ENCODE measurements around the gene TTF1.

TTF1 gene, protein sequence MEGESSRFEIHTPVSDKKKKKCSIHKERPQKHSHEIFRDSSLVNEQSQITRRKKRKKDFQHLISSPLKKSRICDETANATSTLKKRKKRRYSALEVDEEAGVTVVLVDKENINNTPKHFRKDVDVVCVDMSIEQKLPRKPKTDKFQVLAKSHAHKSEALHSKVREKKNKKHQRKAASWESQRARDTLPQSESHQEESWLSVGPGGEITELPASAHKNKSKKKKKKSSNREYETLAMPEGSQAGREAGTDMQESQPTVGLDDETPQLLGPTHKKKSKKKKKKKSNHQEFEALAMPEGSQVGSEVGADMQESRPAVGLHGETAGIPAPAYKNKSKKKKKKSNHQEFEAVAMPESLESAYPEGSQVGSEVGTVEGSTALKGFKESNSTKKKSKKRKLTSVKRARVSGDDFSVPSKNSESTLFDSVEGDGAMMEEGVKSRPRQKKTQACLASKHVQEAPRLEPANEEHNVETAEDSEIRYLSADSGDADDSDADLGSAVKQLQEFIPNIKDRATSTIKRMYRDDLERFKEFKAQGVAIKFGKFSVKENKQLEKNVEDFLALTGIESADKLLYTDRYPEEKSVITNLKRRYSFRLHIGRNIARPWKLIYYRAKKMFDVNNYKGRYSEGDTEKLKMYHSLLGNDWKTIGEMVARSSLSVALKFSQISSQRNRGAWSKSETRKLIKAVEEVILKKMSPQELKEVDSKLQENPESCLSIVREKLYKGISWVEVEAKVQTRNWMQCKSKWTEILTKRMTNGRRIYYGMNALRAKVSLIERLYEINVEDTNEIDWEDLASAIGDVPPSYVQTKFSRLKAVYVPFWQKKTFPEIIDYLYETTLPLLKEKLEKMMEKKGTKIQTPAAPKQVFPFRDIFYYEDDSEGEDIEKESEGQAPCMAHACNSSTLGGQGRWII

DNA sequence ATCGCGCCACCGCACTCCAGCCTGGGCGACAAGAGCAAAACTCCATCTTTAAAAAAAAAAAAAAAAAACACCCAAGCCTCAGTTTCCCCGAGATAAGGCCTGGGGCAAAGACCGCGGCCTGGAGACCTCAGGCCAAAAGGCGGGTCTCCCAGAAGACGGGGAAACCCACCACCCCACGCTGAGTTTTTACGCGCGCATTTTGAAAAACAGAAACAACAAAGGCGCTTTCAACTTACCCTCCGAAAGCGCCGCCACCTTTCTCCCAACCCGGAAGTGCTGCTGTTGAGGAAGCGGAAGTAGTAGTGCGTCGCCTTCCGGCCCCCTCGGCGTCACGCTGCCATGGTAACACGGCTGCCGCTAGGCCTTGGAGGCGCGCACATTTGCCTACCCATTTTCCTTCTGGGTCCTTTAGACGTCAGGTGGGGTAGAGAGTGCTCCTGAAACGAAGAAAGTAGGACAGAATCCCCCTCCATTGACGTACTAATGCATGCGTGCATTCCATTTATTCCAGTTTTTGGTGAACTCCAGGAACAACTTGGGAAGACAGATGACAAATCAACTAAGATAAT is at the start of gene TTF1:
TTF1 (minus strand) TSS at position 287 of the 569 bp plus-strand sequence. CDS start 4,019 bp downstream, outside the sequence.
- DNase-seq (ENCODE audit: low read depth), result peak; percentile 91

DNA sequence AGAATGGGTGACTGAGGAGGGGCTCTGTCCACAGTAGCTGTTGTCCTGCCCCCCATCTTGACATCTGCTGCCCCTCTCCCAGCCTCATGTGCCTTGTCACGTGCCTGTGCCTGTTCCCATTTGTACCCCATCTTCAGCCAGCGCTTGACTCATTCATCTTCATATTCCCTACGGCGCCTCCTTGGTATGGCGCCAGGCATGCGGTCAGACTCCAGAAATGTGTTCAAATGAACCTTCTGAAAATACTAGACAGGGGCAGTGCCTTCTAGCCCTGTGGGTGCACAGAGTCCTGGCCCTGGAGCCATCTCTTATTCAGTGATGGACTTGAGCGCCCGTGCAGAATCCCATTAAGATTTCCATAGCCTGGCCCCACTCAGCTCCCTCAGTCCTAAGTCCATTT is 49.6 kb upstream of the TTF1 start:
- no peak for DNase-seq (ENCODE audit: low read depth)

DNA sequence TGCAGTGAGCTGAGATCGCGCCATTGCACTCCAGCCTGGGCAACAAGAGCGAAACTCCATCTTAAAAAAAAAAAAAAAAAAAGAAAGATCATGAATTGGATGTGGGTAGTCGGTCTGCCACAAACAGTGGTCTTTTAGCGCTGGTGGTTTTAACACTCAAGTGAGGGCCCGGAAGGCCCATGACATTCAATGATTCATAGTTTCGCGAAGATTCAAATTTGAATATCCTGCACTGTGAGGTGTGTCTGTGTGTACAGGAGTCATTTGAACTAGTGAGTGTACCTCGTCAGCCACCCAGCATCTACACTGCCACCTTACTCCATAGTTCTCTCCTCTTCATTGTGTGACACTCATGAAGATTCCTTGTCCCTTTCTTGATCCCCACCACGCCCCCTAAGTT is 44.6 kb upstream of the TTF1 start:
- DNase-seq (ENCODE audit: low read depth), result no peak

DNA sequence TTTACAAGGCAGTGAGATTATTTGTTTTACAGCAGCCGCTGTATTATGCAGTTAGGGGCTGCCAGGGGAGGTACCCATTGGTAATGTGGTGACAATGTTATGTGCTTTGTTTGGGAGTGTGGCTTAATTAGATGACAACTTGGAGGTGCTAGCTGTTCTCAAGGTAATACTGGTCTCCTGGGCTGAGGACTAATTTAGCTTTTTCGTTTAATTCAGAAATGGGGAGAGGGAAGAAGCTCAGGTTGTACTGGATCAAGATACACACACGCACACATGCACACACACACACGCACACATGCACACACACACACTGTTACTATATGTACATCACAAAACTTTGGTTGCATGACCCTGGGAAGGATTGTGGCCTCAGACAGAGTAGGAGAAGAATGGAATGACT is 41.3 kb upstream of the TTF1 start:
- no peak for DNase-seq (ENCODE audit: low read depth)

DNA sequence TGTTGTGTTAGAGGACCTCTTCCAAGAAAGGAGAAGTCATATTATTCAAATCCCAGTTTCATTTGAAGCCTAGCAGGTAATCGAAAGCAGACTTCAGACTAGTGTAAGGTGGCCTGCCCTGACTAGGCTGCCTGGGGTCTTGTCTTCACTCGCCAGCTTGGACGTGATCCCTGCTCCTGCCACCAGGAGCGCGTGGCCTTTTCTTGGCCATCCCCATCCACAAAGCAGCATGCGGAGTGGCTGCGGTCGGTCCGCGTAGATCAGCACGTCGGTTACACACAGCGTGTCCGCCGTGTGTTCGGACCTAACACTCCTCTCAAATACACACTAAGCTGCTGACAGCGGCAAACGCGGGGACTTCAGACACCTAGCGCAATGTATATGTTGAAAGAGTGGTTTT is 40.7 kb upstream of the TTF1 start:
- DNase-seq (ENCODE audit: low read depth), result no peak

DNA sequence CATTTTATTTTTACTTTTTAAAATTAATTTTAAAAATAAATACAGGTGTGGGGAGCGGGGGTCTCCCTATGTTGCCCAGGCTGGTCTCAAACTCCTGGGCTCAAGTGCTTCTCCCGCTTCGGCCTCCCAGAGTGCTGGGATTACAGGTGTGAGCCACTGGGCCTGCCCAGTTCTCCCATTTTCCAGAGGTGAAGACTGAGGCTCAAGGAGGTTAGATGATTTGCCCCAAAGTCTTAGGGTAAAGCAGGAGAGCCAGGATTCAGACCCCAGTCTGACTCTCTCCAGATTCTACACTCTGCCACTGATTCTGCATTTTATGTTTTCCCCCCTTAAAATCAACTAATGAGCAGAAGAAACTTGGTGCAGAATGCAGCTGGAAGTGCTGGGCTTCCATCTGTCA is 40.2 kb upstream of the TTF1 start:
- no peak for DNase-seq (ENCODE audit: low read depth)

DNA sequence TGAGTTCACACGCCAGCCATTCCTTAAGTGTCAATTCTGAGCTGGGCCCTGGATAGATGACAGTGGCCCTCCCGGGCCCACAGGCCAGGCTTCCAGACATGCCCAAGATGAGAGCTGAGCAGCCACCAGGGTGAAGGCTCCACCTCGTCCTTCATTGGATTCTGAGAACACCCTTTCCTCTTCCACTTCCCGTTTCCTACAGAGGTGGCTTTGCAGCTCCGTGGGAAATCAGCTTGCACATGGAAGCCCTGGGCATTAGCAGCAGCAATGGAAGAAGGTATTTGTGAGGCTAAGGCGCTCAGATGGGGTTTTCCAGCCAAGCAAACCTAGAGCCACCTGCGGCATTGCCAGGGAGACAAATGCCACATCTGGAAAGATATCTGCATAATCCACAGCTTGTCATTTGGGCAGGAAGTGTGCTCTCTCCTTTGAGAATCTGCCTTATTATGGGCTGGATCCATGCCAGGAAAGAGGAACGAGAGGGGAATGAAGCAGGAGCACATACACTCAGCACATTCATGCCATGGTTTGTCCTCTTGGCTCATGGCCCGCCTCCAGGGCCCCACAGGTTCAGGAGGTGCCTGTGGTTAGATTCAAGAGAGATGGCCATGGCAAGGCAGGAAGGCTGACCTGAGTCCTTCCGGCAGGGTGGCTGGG is 37.4 kb upstream of the TTF1 start:
- DNase-seq (ENCODE audit: low read depth), result no peak

DNA sequence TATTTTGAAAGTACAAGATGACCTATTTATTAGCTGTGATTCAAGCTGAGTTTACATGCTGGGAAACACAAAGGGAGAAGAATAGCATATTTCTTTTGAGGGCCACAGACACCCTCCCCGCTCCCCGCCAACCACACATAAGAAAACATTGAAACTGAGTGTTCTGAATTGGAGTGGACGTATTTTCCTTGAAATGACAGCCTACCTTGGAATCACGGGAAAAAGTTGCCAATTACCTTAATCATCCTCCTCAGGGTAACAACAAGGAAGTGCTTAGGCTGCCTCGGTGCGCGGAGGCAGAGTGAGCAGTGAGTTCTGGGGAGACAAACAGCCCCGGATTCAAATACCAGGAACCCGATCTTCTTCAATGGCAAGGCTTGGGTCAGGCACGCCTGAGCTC is 34.8 kb upstream of the TTF1 start:
- no peak for DNase-seq (ENCODE audit: low read depth)

DNA sequence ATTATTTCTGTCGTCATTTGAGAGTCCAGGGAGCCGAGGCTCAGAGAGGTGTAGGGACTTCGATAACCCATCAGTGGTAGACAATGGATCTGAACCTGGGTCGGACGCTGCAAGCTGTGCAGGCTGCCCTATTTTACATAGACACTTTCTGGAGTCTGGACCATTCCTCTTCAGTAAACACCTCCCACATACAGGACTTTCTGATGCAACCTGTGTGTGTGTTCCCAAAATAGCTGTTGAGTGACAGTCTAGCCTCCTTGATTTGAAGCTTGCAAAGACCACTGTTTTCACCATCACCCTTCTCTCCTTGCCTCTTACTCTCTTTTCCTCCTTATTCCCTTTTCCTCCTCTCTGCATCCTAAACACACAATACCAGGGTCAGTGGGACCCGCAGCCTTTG is 34.1 kb upstream of the TTF1 start:
- DNase-seq (ENCODE audit: low read depth), result no peak

DNA sequence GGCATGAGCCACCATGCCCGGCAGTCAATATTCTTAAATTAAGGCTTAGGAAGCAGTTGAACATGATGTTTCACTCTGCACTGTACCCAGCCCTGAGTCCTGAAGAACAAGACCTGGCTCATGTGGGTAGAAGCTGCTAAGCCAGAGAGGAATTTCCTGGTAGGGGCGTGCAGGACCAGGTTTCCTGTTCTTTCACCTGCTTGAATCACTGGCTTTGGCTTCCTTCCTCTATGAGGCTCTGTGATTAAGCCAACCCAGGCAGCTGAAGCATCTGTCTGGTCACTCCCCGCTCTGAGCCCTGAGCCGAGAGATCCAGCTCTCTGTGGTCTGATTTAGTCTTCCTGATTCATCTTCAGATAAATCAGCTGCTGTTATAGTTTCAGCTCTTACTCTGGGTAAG is 32.5 kb upstream of the TTF1 start:
- no peak for DNase-seq (ENCODE audit: low read depth)

DNA sequence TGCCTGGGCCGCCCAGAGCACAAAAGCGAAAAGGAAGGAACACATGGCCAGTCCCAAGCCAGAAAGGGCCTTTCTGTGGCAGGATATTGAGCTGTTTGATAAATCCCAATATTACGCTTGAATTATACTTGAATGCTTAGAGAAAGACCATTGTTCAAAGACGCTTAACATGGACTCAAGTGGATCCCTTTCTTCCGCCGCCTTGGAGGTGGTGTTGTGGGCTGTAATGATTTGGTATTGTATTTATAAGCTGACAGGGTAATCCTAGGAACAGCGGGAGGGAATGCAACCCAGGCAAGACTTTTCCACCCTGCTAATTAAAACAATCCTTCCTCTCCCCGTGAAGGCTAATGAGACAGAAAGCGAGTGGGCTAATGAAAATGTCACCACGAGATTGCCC is 28.2 kb upstream of the TTF1 start:
- no peak for DNase-seq (ENCODE audit: low read depth)

DNA sequence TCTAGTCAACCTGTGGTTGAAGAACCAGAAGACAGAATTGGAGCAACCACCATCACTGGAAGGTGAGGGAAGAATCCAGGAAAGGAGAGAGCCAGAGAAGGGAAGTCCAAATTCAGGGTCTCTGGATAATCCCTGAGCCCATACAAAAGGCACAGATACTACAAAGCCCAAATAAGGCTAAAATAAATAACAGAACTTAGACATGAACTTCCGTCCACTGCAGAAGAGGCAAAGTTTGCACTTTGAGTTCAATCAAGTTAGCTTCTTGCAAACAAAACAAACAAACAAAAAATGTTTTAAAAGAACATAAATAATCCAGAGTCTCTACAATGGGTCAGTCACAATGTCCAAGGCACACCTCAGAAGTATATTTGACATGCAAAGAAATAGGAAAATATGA is 24.4 kb upstream of the TTF1 start:
- no peak for DNase-seq (ENCODE audit: low read depth)

DNA sequence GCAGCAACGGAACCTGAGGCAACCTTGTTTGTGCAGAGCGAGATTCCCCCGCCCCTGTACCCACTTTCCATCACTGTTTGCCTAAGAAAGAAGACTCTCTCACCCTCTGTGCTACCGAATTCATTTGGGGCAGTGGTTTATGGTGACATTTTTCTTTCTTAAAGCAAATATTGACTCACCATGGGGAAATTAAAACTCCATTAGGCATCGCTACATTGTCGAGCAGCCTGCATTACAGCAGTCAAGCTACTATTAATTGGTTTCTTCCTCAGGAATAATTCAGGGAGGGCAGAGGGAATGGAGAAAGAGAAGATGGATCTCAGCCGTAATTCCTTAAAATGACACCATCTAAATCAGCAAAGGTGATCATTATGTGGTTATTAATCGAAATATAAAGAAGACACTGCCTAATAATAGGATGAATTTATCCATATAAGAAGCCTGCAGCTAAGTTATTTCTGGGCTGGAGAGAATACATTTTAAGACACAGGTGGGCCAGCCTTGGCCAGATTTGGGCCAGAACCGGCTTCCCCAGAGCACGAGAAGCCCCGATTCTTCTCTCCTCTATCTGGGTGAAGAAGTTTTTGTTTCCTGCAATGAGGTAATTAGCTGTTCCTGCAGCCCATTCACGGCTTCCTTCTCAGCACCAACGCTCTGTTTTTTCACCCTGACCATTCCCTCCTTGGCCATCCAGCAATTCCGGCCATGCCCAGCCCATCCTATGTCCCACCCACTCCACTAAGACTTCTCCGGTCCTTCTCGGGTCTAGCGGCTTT is 20.2 kb upstream of the TTF1 start:
- no peak for DNase-seq (ENCODE audit: low read depth)

DNA sequence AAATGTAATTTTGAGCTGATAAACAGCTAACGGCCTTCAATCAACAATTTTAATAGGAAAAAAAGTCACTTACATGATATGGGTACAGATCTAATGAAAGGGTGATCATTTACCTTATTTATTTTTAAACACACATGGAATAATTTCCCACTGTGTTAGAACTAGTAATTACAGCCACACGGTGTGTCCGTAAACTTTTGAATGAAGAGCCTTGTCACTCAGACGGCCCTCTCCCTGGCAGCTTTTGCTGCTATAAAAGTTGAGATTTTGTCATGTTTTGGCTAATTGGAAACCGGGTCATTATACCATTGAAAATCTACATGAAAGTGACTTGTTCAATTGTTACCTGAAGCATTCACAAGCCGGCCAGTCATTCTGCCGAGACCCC is 19.0 kb upstream of the TTF1 start:
- no peak for DNase-seq (ENCODE audit: low read depth)

DNA sequence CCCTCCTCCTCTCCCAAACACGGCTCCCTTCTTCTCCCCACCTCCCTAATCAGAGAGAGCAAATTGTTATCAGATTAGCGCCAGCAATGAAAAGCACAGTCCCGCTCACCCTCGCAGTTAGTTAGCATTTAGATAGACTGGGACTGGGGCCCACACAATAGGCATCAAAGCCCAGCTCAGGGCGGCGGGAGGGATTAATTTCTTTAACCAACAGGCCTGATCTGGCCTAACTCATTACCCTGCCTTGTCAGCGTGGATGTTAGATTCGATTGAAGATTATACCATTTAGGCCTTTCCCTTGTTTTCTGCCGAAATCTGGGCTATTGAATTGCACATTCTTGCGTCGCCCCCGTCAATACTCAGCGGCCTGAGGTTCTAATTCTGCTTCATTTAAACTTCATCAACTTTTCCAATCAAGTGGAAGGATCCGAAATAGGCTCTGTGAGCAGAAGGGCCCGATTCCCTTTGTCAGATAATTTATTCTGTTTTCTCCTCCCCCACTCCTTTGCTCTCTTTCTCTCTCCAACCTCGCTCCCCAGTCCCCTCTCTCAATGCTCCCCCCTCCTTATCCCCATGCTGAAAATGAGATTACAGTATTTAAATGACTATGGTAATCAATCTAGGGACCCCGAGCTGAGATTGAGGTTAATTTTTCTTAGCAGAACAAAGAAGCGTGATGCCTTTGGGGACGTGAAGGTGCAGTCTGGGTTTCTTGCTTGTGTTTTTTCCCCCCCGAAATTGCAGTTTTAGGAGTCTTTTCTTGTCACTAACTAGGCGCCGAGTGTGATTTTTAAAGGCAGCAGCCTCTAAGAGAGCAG is 18.4 kb upstream of the TTF1 start:
- DNase-seq (ENCODE audit: low read depth), result no peak

DNA sequence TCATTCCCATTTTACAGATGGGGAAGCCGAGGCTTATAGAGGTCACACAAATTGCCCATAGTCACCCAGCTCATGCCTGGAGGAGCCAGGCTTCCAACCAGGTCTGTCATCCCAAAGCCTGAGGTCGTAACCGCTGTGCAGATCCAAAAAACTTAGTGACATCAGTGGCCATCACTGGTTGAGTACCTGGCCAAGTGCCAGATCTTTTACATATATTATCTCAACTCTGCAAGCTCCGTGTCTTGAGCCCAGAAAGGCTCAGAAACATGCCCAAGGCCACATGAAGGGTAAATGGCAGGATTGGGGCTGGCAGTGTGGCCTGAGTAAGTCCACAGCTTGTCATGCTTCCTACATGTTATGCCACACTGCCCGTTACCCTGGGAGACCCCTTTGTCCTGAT is 16.9 kb upstream of the TTF1 start:
- DNase-seq (ENCODE audit: low read depth), result no peak

DNA sequence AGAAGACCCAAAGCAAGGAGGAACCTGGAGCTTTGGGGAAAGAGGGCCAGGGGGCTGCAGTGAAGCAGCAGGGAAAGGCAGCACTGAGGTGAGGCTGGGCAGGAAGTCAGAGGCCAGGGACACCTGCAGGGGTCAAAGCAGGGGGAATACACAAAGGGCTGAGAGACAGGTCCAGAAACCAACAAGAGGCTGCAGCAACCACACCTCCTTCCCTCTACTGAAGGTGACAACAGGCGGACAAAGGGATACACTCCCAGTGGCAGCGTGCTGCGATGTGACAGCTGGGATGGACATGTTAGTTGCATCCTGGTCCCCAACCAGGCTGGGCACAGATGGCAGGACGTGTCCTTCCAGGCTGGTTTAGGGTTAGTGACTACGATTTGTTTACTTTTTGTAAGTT is 15.9 kb upstream of the TTF1 start:
- no peak for DNase-seq (ENCODE audit: low read depth)

DNA sequence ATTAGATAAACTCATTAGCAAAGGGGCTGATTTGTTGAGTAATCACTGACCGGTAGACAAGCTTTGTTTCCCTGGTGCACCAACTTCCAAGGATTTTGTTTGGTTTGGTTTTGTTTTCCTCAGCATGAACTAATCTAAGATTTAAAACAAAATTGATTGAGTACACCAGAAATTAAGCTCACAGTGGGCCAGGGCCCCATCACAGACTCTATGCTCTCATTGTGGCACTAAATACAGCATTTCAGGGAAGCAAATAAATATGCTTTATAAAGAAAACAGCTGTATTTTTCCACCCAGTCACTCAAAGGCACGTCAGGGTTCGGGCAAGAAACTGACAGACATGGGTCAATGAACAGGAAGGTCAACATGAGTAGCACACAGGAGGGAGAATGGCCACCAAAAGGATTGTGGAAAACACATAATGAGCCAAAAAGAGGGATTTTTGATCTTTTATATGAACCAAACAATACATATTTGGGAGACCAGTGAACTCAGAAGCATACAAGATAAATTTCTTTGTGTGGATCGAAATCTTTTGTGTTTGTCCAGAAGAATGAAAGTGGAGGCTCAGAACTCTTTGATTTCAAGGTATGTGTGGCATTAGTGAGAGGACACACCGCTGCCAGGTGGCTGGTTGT is 12.2 kb upstream of the TTF1 start:
- no peak for DNase-seq (ENCODE audit: low read depth)

DNA sequence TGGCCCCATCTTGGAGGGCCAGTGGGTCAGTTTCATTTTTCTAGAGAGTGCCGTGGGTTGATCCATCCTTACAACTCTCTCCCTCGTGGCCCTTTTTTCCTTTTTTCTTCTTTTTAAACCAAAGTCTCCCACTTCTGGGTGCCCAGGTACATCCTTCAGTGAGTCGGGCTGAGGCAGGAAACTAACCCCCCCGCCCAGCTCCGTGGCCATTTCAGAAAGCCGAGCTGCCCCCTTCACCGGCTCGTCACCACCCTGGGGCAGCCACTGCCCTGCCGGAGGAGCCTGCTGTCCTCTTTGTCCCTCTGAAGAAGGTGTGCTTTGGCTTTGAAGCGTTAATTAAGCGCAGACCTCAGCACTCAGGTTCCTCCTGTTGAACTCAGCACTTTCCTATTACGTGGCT is 8.5 kb upstream of the TTF1 start:
- no peak for DNase-seq (ENCODE audit: low read depth)

DNA sequence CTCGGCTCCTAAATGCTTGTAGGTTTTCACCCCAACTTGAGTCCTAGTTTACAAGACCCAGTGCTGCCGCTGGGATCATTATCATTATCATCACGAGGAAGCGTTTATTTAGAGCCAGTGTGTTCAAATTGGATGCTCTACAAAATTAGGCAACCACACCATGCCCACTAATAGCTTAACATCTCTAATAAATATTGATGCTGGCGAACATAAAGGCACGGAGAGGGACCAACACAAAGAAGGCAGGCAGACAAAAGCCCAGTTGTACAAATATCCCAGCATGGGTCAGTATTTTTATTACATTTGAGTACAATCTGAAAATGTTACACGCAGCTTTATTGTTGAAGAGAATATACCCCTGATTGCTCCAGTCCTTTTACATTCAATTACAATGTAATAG is 8.1 kb upstream of the TTF1 start:
- DNase-seq (ENCODE audit: low read depth), result no peak

Measured in activated gamma-delta T cell treated with anti-CD3 and anti-CD28 coated beads, Interleukin-2, amount 50 U/mL, for 16 hours (primary cell).